NB4 (cell line): ENCODE results near the gene RBPJL.

Source experiments
- CTCF ChIP-seq: IDR thresholded peaks from one replicate; pipeline ENCODE4 v1.5.1; 2012; ENCODE audit warnings: low read depth, low read length
- MAX ChIP-seq: IDR thresholded peaks from 2 replicates; pipeline ENCODE4 v1.6.1; 2011; ENCODE audit warnings: low read depth, low read length
- POLR2A ChIP-seq: IDR thresholded peaks from 2 replicates; pipeline ENCODE4 v1.6.1; 2011; ENCODE audit warnings: mild to moderate bottlenecking; ENCODE audit not compliant: insufficient read length; ENCODE audit errors: extremely low read depth

- no peak for TF ChIP-seq CTCF
- no peak for TF ChIP-seq POLR2A
- no peak for TF ChIP-seq MAX
Measured at GRCh38 chr20:45345104-45345936, 38.7 kb downstream of the RBPJL start.
